ENCODE measurements around the gene TNFAIP6.
A peak's percentile ranks its signal among the peaks of the same experiment; 100 is the strongest.

The TNFAIP6 gene

GRCh38 chr2:151409601-151410484 lies 52.5 kb downstream of the TNFAIP6 start, which contains the start of gene RIF1 (continued):
- TF ChIP-seq PRDM1 (tag by site-specific recombination; IDR thresholded peaks at IDR 0.05) (peak; percentile 75; the same call in 1 of the 2 replicates), ZNF473 (tag by site-specific recombination; IDR thresholded peaks at IDR 0.05) (no peak), EGR2 (tag by site-specific recombination; IDR thresholded peaks at IDR 0.05; ENCODE audit: low read depth) (peak; percentile 67), ZNF658 (tag by site-specific recombination; IDR thresholded peaks at IDR 0.05) (no peak), KLF9 (tag by site-specific recombination; IDR thresholded peaks at IDR 0.05; ENCODE audit: low read depth) (peak; percentile 96), ZNF785 (tag by site-specific recombination; IDR thresholded peaks at IDR 0.05) (0 out of 2 replicates have a peak, but pooled peaks have one; percentile 14), PRDM10 (tag by site-specific recombination; IDR thresholded peaks at IDR 0.05) (peak; percentile 63), ZNF558 (tag by site-specific recombination; IDR thresholded peaks at IDR 0.05) (peak; percentile 18; the same call in 1 of the 2 replicates), ZBTB44 (tag by site-specific recombination; IDR thresholded peaks at IDR 0.05) (0 out of 2 replicates have a peak, but pooled peaks have one; percentile 29), ZNF639 (tag by site-specific recombination; IDR thresholded peaks at IDR 0.05) (peak; percentile 86), ZNF530 (tag by site-specific recombination; IDR thresholded peaks at IDR 0.05; ENCODE audit: low read depth) (no peak), KLF8 (tag by site-specific recombination; IDR thresholded peaks at IDR 0.05) (peak; percentile 93), SCRT2 (tag by site-specific recombination; IDR thresholded peaks at IDR 0.05) (peak; percentile 98), ZNF610 (tag by site-specific recombination; IDR thresholded peaks at IDR 0.05; ENCODE audit: borderline replicate concordance) (no peak), ZNF777 (tag by site-specific recombination; IDR thresholded peaks at IDR 0.05; ENCODE audit: borderline replicate concordance) (no peak), ZNF549 (tag by site-specific recombination; IDR thresholded peaks at IDR 0.05) (no peak), ZBTB6 (tag by site-specific recombination; IDR thresholded peaks at IDR 0.05) (0 out of 2 replicates have a peak, but pooled peaks have one; percentile 7), BCL11B (tag by site-specific recombination; IDR thresholded peaks at IDR 0.05; ENCODE audit: low read depth) (no peak), YY1 (tag by site-specific recombination; IDR thresholded peaks at IDR 0.05) (peak; percentile 91), KLF17 (tag by site-specific recombination; IDR thresholded peaks at IDR 0.05) (peak; percentile 77)
